Measurements from ENCODE around the gene PRPF8.
A peak's percentile ranks its signal among the peaks of the same experiment; 100 is the strongest.
"Not testable (repeated sequence)": the region's sequence is repeated elsewhere in the genome, so short reads cannot be mapped to it uniquely, and the experiment has no call there.

PRPF8 gene

DNA sequence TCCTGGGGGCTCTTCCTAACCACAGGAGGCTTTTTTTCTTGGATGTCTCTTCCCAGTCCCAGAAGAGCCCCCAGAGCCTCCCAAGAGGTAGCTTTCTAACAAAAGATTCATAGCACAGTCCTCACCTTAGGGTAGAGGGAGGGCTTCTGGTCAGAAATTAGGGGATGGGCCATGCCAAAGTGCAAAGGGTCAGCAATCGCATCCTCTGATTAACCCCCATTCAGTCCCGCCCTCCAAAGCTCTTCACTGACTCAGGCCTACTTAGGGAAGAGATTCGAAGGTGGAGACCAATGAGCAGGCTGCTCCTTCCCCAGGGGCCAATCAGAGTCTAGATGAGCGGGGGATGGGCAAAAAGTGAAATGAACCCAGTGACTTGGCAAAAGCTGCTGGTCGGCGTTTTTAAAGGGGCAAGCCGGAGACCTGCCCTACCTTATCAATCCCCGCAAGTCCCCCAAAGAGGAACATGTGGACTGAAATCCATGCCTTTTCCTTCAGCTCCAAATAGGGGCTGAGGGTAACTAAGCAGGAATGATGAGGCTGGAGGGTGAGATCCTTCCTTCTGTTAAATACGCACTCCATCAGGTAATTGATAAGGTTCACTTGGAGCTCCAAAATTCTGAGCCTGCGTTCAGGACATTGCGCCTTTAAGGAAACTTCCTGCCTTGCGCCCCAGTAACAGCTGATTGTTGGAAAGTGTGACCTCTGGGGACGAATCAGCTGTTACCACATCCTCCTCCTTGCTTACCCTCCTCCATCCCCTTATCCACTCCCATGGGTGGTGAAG is 32.4 kb upstream of the PRPF8 start:
- peak; percentile 57 to 90 for DNase-seq (ENCODE audit: low read depth in 1 of 2, low spot score in 1 of 2)

DNA sequence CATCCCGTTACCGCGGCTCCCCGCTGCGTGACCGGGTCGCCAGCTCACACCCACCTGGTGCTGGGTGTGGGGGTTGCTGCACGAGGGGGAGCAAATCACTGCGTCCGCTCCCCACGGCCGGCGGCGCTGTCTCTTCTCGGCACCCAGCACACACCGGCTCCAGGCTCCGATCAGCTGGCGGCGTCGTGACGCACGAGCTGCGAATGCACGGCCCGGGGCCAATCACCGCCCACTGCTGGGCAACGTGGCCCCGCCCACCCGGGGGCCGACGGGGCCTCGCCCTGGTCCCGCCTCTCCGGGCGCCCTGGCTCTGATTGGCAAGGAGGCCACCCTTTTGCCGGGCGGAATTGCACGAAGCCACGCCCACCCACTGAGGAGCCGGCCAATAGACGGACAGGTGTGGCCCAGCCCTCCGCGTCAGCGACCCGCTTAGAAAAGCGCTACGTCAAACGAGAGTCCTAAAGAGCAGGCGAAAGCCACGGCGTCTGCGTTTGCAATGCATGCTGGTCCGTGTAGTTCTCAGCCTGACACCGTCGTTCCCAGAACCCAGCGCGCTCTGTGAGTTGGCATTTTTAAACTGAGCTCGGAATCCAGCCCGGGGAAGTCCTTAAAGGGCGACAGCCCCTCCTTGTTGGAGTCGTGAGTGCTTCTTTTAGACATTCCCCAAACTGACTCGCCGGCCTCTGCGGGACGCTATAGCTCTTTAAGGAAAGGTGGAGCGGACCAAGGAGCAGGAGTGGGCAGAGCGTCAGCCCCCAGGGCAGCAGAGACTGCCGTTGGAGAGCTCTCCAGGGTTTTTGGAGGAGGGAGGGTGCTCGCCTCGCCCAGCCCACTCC is 31.6 kb upstream of the PRPF8 start:
- peak; percentile 99 to 100 for DNase-seq (ENCODE audit: low read depth in 1 of 2, low spot score in 1 of 2)

- no peak for DNase-seq (ENCODE audit: low read depth in 1 of 2, low spot score in 1 of 2)
These were observed 31.1 kb upstream of the PRPF8 start for GRCh38 chr17:1715803-1716075.

DNA sequence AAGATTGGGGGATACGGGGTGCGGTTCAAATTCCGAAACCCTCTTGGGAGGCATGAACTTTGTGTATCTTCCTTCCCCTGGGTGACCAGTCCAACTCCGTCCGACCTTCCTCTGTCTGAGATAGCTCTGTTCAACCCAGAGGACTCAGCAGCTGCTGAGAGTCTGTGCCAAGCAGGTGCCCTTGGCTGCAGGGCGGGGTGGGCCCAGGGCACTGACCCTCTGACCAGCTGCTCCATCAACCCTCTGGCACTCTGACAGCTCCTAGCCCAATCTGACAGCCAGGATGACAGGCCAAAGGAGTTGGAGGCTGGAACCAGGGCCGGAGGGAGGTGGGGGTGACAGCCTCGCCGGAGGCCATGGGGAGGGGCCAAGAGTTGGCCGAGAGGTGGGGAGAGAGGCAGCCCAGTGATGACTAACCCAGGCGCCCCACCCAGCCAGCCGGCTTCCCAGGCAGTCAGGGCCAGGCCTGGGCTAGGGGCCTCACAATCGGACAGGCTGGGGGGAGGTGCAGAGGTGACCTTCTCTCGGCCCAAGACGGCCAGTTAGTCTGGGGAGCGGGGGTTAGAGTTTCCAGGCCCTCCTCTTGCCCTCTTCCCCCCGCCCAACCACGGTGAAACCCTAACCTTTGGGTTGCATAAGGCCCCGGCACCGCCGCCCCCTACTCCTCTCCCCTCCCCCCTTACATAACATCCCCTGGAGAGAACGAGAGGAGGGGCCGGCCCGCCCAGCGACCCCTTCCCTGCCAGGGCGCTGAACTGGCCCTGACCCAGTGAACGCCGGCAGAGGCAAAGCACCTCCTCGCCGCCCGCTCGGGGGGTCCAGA is 30.5 kb upstream of the PRPF8 start:
- no peak for DNase-seq (ENCODE audit: low read depth in 1 of 2, low spot score in 1 of 2)

- DNase-seq (ENCODE audit: low read depth in 1 of 2, low spot score in 1 of 2) = no peak
These were observed 29.8 kb upstream of the PRPF8 start for GRCh38 chr17:1714427-1714979.

- DNase-seq (ENCODE audit: low read depth in 1 of 2, low spot score in 1 of 2) = no peak
These were observed 29.3 kb upstream of the PRPF8 start for GRCh38 chr17:1713878-1714426.

- no peak for DNase-seq (ENCODE audit: low read depth in 1 of 2, low spot score in 1 of 2)
These were observed 28.7 kb upstream of the PRPF8 start for GRCh38 chr17:1713160-1713877.

- no peak for DNase-seq (ENCODE audit: low read depth in 1 of 2, low spot score in 1 of 2)
These were observed 27.6 kb upstream of the PRPF8 start for GRCh38 chr17:1712271-1712670.

- DNase-seq (ENCODE audit: low read depth in 1 of 2, low spot score in 1 of 2) = no peak
These were observed 27.1 kb upstream of the PRPF8 start for GRCh38 chr17:1711804-1712203.

- no peak for DNase-seq (ENCODE audit: low read depth in 1 of 2, low spot score in 1 of 2)
These were observed 26.3 kb upstream of the PRPF8 start for GRCh38 chr17:1710807-1711553.

- DNase-seq (ENCODE audit: low read depth in 1 of 2, low spot score in 1 of 2) = no peak
These were observed 25.5 kb upstream of the PRPF8 start, which contains the start of gene TLCD2 for GRCh38 chr17:1709971-1710806. TLCD2 (minus strand) TSS chr17:1710377; CDS start chr17:1710242, 135 bp downstream.

- no peak for DNase-seq (ENCODE audit: low read depth in 1 of 2, low spot score in 1 of 2)
These were observed 24.8 kb upstream of the PRPF8 start for GRCh38 chr17:1709403-1709951.

DNA sequence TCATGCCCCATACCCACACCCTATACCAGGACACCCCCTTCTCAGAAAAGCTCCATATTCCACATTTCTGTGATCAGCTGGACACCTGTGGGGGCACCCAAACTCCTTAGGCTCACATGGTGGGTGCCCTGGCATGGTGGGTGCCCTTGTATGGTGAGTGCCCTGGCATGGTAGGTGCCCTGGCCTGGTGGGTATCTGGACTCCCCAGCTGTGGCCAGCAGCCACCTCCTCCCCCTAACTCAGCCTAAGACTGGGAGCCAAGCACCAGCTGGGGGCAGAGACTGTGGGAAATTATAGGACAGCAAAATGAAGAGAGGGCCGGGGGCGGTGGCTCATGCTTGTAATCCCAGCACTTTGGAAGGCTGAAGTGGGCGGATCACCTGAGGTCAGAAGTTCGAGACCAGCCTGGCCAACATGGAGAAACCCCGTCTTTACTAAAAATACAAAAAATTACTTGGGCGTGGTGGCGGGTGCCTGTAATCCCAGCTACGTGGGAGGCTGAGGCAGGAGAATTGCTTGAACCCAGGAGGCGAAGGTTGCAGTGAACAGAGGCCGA is 24.2 kb upstream of the PRPF8 start:
- not testable (repeated sequence) for DNase-seq (ENCODE audit: low read depth in 1 of 2, low spot score in 1 of 2)

DNA sequence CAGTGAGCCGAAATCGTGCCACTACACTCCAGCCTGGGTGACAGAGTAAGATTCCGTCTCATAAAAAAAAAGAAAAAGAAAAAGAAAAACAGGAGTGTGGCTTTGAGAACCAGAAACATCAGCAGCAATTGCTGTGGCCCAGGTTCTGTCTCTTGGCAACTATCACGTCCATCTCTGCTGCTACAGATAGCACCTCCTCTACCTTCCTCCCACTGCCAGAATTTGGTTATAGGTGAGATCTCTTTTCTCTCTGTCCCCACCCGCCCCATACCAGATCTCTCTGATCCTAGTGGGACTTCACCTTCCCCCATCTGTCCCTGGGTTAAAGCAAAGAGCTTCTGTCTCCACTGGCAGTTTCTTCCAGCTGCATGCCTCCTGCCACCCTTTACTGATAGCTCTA is 22.4 kb upstream of the PRPF8 start:
- no peak for DNase-seq (ENCODE audit: low read depth in 1 of 2, low spot score in 1 of 2)

GRCh38 chr17:1705004-1705403 is 20.3 kb upstream of the PRPF8 start:
- DNase-seq (ENCODE audit: low read depth in 1 of 2, low spot score in 1 of 2) = no peak

- no peak for DNase-seq (ENCODE audit: low read depth in 1 of 2, low spot score in 1 of 2)
These were observed 18.4 kb upstream of the PRPF8 start for GRCh38 chr17:1703063-1703462.

- DNase-seq (ENCODE audit: low read depth in 1 of 2, low spot score in 1 of 2) = not testable (repeated sequence)
These were observed 15.2 kb upstream of the PRPF8 start for GRCh38 chr17:1699891-1700290.

- DNase-seq (ENCODE audit: low read depth in 1 of 2, low spot score in 1 of 2) = no peak
These were observed 13.0 kb upstream of the PRPF8 start for GRCh38 chr17:1697681-1698080.
